HL-60 (cell line): Measurements from ENCODE around the gene SPATA6.
"Not testable (repeated sequence)": the region's sequence is repeated elsewhere in the genome, so short reads cannot be mapped to it uniquely, and the experiment has no call there.

Experiments used
- DNase-seq, 2 experiments: peaks; one replicate each; pipeline ENCODE4 v3.0.0-alpha.2; 2010 to 2020; ENCODE audit warnings: low read depth in 1 of 2, low spot score in 1 of 2
- H3K27ac ChIP-seq: fragments of 250-450 bp; sonication (Bioruptor Pico); replicated peaks from 2 replicates; pipeline ENCODE4 v1.5.1; 2020; ENCODE audit warnings: mild to moderate bottlenecking, moderate library complexity
- H3K27me3 ChIP-seq: fragments of 250-450 bp; sonication (Bioruptor Pico); 2 replicates; pipeline ENCODE4 v1.5.1; 2021; ENCODE audit warnings: mild to moderate bottlenecking, moderate library complexity; ENCODE audit not compliant: insufficient read depth, poor library complexity, severe bottlenecking
- H3K4me3 ChIP-seq: replicated peaks from 2 replicates; pipeline ENCODE4 v1.5.1; 2011; ENCODE audit warnings: mild to moderate bottlenecking, control low read depth, low read length; ENCODE audit not compliant: insufficient read depth
- GABPA ChIP-seq: IDR thresholded peaks from 2 replicates; pipeline ENCODE4 v1.6.1; 2012; ENCODE audit warnings: low read depth
- POLR2AphosphoS5 ChIP-seq: IDR thresholded peaks from 2 replicates; pipeline ENCODE4 v1.6.1; 2012; ENCODE audit warnings: low read depth
- SPI1 ChIP-seq: IDR thresholded peaks from 2 replicates; pipeline ENCODE4 v1.6.1; 2012; ENCODE audit warnings: low read depth, mild to moderate bottlenecking, borderline replicate concordance
- TF ChIP-seq, protein P1 (sequence below): IDR thresholded peaks from 2 replicates; pipeline ENCODE4 v1.6.1; 2012; ENCODE audit warnings: low read depth; ENCODE audit not compliant: insufficient replicate concordance
- TF ChIP-seq, protein P2 (sequence below): IDR thresholded peaks from one replicate; pipeline ENCODE4 v1.5.1; 2011; ENCODE audit warnings: low read length, control low read depth, inconsistent platforms; ENCODE audit not compliant: insufficient read depth

SPATA6 gene

GRCh38 chr1:48448932-48449331 is 23.1 kb downstream of the SPATA6 start:
- H3K27me3 ChIP-seq: no peaks in the 10 kb centered on the region
- H3K4me3 ChIP-seq: no peak overlapping the region
- TF ChIP-seq, protein P1, sequence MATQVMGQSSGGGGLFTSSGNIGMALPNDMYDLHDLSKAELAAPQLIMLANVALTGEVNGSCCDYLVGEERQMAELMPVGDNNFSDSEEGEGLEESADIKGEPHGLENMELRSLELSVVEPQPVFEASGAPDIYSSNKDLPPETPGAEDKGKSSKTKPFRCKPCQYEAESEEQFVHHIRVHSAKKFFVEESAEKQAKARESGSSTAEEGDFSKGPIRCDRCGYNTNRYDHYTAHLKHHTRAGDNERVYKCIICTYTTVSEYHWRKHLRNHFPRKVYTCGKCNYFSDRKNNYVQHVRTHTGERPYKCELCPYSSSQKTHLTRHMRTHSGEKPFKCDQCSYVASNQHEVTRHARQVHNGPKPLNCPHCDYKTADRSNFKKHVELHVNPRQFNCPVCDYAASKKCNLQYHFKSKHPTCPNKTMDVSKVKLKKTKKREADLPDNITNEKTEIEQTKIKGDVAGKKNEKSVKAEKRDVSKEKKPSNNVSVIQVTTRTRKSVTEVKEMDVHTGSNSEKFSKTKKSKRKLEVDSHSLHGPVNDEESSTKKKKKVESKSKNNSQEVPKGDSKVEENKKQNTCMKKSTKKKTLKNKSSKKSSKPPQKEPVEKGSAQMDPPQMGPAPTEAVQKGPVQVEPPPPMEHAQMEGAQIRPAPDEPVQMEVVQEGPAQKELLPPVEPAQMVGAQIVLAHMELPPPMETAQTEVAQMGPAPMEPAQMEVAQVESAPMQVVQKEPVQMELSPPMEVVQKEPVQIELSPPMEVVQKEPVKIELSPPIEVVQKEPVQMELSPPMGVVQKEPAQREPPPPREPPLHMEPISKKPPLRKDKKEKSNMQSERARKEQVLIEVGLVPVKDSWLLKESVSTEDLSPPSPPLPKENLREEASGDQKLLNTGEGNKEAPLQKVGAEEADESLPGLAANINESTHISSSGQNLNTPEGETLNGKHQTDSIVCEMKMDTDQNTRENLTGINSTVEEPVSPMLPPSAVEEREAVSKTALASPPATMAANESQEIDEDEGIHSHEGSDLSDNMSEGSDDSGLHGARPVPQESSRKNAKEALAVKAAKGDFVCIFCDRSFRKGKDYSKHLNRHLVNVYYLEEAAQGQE: no peak
- TF ChIP-seq, protein P2, sequence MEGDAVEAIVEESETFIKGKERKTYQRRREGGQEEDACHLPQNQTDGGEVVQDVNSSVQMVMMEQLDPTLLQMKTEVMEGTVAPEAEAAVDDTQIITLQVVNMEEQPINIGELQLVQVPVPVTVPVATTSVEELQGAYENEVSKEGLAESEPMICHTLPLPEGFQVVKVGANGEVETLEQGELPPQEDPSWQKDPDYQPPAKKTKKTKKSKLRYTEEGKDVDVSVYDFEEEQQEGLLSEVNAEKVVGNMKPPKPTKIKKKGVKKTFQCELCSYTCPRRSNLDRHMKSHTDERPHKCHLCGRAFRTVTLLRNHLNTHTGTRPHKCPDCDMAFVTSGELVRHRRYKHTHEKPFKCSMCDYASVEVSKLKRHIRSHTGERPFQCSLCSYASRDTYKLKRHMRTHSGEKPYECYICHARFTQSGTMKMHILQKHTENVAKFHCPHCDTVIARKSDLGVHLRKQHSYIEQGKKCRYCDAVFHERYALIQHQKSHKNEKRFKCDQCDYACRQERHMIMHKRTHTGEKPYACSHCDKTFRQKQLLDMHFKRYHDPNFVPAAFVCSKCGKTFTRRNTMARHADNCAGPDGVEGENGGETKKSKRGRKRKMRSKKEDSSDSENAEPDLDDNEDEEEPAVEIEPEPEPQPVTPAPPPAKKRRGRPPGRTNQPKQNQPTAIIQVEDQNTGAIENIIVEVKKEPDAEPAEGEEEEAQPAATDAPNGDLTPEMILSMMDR: no peak
- TF ChIP-seq SPI1 (no peak), POLR2AphosphoS5 (no peak), GABPA (no peak)
- no peak overlapping the region for H3K27ac ChIP-seq
- DNase-seq: no peak

- not testable (repeated sequence) for H3K27me3 ChIP-seq, DNase-seq, H3K4me3 ChIP-seq, H3K27ac ChIP-seq
These were observed 27.8 kb downstream of the SPATA6 start for GRCh38 chr1:48444186-48444585.

DNA sequence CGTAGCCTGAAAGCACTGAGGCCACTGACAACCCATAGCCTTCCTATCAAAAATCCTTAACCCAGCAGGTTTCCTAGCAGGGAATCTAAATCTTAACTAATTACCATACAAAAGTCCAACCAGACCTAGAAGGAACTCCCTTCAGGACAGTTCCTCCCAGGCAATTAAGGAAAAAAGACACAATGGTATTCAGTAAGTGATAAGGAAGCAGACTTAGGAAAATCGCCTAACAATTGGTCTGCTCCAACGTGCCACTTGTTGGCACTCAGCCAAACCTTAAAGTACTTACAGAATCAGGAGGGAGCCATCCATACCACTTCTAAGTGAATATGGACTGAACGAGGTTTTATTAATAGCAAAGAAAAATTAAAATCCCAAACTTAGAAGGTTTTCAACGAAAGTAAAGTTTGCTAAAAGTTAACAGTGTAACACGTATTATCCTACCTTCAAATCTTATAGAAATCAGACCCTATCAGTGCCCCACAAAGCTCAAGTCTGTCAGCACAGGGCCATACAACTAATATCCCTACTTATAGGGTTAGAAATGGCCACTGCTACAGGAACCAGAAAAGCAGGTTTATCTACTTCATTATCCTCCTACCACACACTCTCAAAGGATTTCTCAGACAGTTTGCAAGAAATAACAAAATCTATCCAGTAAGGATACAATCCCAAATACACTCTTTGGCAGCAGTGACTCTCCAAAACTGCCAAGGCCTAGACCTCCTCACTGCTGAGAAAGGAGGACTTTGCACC is 29.0 kb downstream of the SPATA6 start:
- no peak for DNase-seq
- TF ChIP-seq GABPA: no peak
- no peak for TF ChIP-seq POLR2AphosphoS5
- no peak for TF ChIP-seq SPI1
- TF ChIP-seq, protein P1: no peak
- TF ChIP-seq, protein P2: no peak
- Histone ChIP-seq H3K27ac (no peak overlapping the region), H3K27me3 (no peaks in the 10 kb centered on the region), H3K4me3 (no peak overlapping the region)

DNA sequence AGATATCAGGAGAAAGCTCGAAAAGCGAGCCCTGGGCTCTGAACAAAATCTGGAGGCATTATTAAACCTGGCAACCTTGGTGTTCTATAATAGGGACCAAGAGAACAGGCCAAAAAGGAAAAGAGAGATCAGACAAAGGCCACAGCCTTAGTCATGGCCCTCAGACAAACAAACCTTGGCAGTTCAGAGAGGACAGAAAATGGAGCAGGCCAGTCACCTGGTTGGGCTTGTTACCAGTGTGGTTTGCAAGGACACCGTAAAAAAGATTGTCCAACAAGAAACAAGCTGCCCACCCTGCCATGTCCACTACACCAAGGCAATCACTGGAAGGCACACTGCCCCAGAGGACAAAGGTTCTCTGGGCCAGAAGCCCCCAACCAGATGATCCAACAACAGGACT is 31.2 kb downstream of the SPATA6 start:
- not testable (repeated sequence) for H3K4me3 ChIP-seq, DNase-seq, H3K27ac ChIP-seq

DNA sequence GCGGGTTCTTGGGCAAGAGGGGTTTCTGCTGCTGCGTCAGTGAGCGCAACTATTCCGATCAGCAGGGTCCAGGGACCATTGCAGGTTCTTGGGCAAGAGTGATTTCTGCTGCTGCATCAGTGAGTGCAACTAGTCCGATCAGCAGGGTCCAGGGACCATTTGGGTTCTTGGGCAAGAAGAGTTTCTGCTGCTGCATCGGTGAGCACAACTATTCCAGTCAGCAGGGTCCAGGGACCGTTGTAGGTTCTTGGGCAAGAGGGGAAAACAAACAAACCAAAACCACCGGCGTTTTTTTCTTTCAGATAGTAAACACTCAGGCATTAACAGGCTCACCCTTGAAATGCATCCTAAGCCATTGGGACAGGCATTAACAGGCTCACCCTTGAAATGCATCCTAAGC is 32.6 kb downstream of the SPATA6 start:
- H3K27me3 ChIP-seq: no peaks in the 10 kb centered on the region
- no peak overlapping the region for H3K27ac ChIP-seq
- TF ChIP-seq, protein P1: no peak
- TF ChIP-seq, protein P2: no peak
- no peak for TF ChIP-seq SPI1
- TF ChIP-seq POLR2AphosphoS5: no peak
- TF ChIP-seq GABPA: no peak
- DNase-seq: no peak
- no peak overlapping the region for H3K4me3 ChIP-seq

More for the DNA sequence above, 31.2 kb downstream of the SPATA6 start:
- H3K27me3 ChIP-seq: not testable (repeated sequence)

GRCh38 chr1:48437379-48437778 is 34.6 kb downstream of the SPATA6 start:
- DNase-seq, H3K27ac ChIP-seq, H3K27me3 ChIP-seq, H3K4me3 ChIP-seq: not testable (repeated sequence)
